ENCODE results near the gene NOTCH2. TPM values are rescaled to one million over a fixed set of nuclear protein-coding genes. Genes with fewer than 3 reads are reported as not detected.
"Not testable (repeated sequence)": the region's sequence is repeated elsewhere in the genome, so short reads cannot be mapped to it uniquely, and the experiment has no call there.

The NOTCH2 gene
- polyA plus RNA-seq, 1 donor (not counting 4 experiments of a cell fraction or from before 2014, with no cell fraction given) = 22.5 TPM

DNA sequence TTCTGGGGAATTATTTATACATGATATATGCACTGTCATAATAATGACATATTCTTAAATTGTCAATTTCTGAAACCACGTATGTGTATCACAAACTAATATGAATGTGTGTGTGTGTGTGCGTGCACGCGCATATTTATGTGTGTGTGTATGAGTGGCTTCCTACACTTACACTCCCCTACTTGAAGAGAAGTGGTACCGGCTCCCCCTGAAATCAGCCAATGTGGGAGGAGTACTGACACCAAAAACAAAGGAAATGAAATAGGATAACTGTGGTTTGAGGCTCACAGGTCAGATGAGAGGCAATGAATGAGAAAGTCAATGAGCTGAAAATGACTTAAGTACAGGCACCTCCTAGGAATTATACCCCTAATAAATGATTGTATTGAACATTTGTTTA lies 42.8 kb upstream of the NOTCH2 start:
- H3K9ac ChIP-seq (ENCODE audit: control insufficient read depth, extremely low read depth, insufficient read depth, low read length); H3K4me1 ChIP-seq (ENCODE audit: control insufficient read depth, extremely low read depth, insufficient read depth, low read length); dilution Hi-C loops (cut with MboI; ENCODE audit: extremely low pct_ligation_motif_present, low sequenced_read_pairs); H3K9me1 ChIP-seq (ENCODE audit: control insufficient read depth, extremely low read depth, insufficient read depth, low read length); H3K9me3 ChIP-seq (ENCODE audit: control insufficient read depth, low read depth, low read length); H3K4me2 ChIP-seq (ENCODE audit: control insufficient read depth, extremely low read depth, insufficient read depth, low read depth, low read length); H3K79me2 ChIP-seq (ENCODE audit: control insufficient read depth, insufficient read depth, low read length); FAIRE-seq; H3K4me3 ChIP-seq (ENCODE audit: control insufficient read depth in 2 of 3, extremely low read depth in 1 of 3, insufficient read depth in 2 of 3, low read depth in 1 of 3, low read length in 3 of 3); H3K27ac ChIP-seq (ENCODE audit: control insufficient read depth, insufficient read depth, low read length); H3K36me3 ChIP-seq (ENCODE audit: control insufficient read depth in 2 of 2, extremely low read depth in 1 of 2, insufficient read depth in 2 of 2, low read length in 2 of 2); H3K27me3 ChIP-seq (ENCODE audit: control insufficient read depth, extremely low read depth, insufficient read depth, low read length); H2AFZ ChIP-seq (ENCODE audit: control insufficient read depth, low read length); DNase-seq (ENCODE audit: low read depth, low spot score); H4K20me1 ChIP-seq (ENCODE audit: control insufficient read depth, extremely low read depth, insufficient read depth, low read length): not testable (repeated sequence)

- H3K36me3 ChIP-seq (ENCODE audit: control insufficient read depth in 2 of 2, extremely low read depth in 1 of 2, insufficient read depth in 2 of 2, low read length in 2 of 2); H3K27ac ChIP-seq (ENCODE audit: control insufficient read depth, insufficient read depth, low read length); dilution Hi-C loops (cut with MboI; ENCODE audit: extremely low pct_ligation_motif_present, low sequenced_read_pairs); H3K9me1 ChIP-seq (ENCODE audit: control insufficient read depth, extremely low read depth, insufficient read depth, low read length); H3K79me2 ChIP-seq (ENCODE audit: control insufficient read depth, insufficient read depth, low read length); FAIRE-seq; H3K4me2 ChIP-seq (ENCODE audit: control insufficient read depth, extremely low read depth, insufficient read depth, low read depth, low read length); H3K27me3 ChIP-seq (ENCODE audit: control insufficient read depth, extremely low read depth, insufficient read depth, low read length); H2AFZ ChIP-seq (ENCODE audit: control insufficient read depth, low read length); H3K9ac ChIP-seq (ENCODE audit: control insufficient read depth, extremely low read depth, insufficient read depth, low read length); H3K4me1 ChIP-seq (ENCODE audit: control insufficient read depth, extremely low read depth, insufficient read depth, low read length); H3K4me3 ChIP-seq (ENCODE audit: control insufficient read depth in 2 of 3, extremely low read depth in 1 of 3, insufficient read depth in 2 of 3, low read depth in 1 of 3, low read length in 3 of 3); H3K9me3 ChIP-seq (ENCODE audit: control insufficient read depth, low read depth, low read length); H4K20me1 ChIP-seq (ENCODE audit: control insufficient read depth, extremely low read depth, insufficient read depth, low read length); DNase-seq (ENCODE audit: low read depth, low spot score): not testable (repeated sequence)
Measured at GRCh38 chr1:120111771-120112170, 42.3 kb upstream of the NOTCH2 start.

DNA sequence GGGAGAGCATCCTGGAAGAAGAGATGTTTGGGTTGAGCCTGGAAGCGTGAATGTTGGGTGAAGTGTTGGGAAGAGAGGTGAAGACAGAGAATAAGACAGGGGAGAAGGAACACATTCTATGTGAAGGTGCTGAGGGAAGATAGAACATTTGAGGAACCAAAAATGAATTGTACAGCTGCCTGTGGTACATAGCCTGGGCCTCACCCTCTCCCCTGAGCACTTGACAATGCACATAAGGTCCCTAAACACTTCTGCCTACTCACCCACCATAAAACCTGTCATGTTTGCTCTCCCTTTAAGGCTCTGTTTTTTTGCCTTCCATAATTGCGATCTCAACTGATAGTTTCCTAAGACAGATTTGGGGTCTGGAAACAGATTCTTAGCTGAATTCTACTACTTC lies 41.5 kb upstream of the NOTCH2 start:
- H3K27me3 ChIP-seq (ENCODE audit: control insufficient read depth, extremely low read depth, insufficient read depth, low read length); H4K20me1 ChIP-seq (ENCODE audit: control insufficient read depth, extremely low read depth, insufficient read depth, low read length); H3K9me3 ChIP-seq (ENCODE audit: control insufficient read depth, low read depth, low read length); H3K9ac ChIP-seq (ENCODE audit: control insufficient read depth, extremely low read depth, insufficient read depth, low read length); FAIRE-seq; H3K4me1 ChIP-seq (ENCODE audit: control insufficient read depth, extremely low read depth, insufficient read depth, low read length); H3K36me3 ChIP-seq (ENCODE audit: control insufficient read depth in 2 of 2, extremely low read depth in 1 of 2, insufficient read depth in 2 of 2, low read length in 2 of 2); H3K9me1 ChIP-seq (ENCODE audit: control insufficient read depth, extremely low read depth, insufficient read depth, low read length); DNase-seq (ENCODE audit: low read depth, low spot score); H3K27ac ChIP-seq (ENCODE audit: control insufficient read depth, insufficient read depth, low read length); H2AFZ ChIP-seq (ENCODE audit: control insufficient read depth, low read length); H3K4me2 ChIP-seq (ENCODE audit: control insufficient read depth, extremely low read depth, insufficient read depth, low read depth, low read length); H3K4me3 ChIP-seq (ENCODE audit: control insufficient read depth in 2 of 3, extremely low read depth in 1 of 3, insufficient read depth in 2 of 3, low read depth in 1 of 3, low read length in 3 of 3); H3K79me2 ChIP-seq (ENCODE audit: control insufficient read depth, insufficient read depth, low read length); dilution Hi-C loops (cut with MboI; ENCODE audit: extremely low pct_ligation_motif_present, low sequenced_read_pairs): not testable (repeated sequence)

DNA sequence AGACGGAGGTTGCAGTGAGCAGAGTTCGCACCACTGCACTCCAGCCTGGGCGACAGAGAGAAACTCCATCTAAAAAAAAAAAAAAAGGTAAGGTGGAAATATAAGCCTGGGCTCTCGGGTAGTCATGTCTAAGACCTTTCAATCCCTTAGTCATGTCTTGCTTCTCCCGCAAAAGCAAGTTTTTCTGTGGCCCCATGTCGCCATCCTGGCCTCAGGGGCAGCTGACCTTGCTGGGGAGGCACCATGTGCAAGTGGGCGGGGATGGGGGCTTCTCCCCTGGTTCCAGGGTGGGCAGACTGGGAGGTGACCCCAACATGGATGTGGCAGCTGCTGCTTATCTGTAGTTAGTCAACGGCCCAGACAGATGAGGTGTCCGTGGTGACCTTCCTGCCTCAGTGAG lies 40.2 kb upstream of the NOTCH2 start:
- H2AFZ ChIP-seq (ENCODE audit: control insufficient read depth, low read length); FAIRE-seq; H3K9me3 ChIP-seq (ENCODE audit: control insufficient read depth, low read depth, low read length); H3K79me2 ChIP-seq (ENCODE audit: control insufficient read depth, insufficient read depth, low read length); H3K4me2 ChIP-seq (ENCODE audit: control insufficient read depth, extremely low read depth, insufficient read depth, low read depth, low read length); H3K27ac ChIP-seq (ENCODE audit: control insufficient read depth, insufficient read depth, low read length); H3K9ac ChIP-seq (ENCODE audit: control insufficient read depth, extremely low read depth, insufficient read depth, low read length); DNase-seq (ENCODE audit: low read depth, low spot score); H3K36me3 ChIP-seq (ENCODE audit: control insufficient read depth in 2 of 2, extremely low read depth in 1 of 2, insufficient read depth in 2 of 2, low read length in 2 of 2); H4K20me1 ChIP-seq (ENCODE audit: control insufficient read depth, extremely low read depth, insufficient read depth, low read length); H3K4me1 ChIP-seq (ENCODE audit: control insufficient read depth, extremely low read depth, insufficient read depth, low read length); H3K9me1 ChIP-seq (ENCODE audit: control insufficient read depth, extremely low read depth, insufficient read depth, low read length); H3K4me3 ChIP-seq (ENCODE audit: control insufficient read depth in 2 of 3, extremely low read depth in 1 of 3, insufficient read depth in 2 of 3, low read depth in 1 of 3, low read length in 3 of 3); H3K27me3 ChIP-seq (ENCODE audit: control insufficient read depth, extremely low read depth, insufficient read depth, low read length); dilution Hi-C loops (cut with MboI; ENCODE audit: extremely low pct_ligation_motif_present, low sequenced_read_pairs): not testable (repeated sequence)

GRCh38 chr1:120109180-120109579 lies 39.7 kb upstream of the NOTCH2 start:
- dilution Hi-C loops (cut with MboI; ENCODE audit: extremely low pct_ligation_motif_present, low sequenced_read_pairs); H2AFZ ChIP-seq (ENCODE audit: control insufficient read depth, low read length): not testable (repeated sequence)

More at GRCh38 chr1:120109180-120109579, 39.7 kb upstream of the NOTCH2 start:
- H3K36me3 ChIP-seq (ENCODE audit: control insufficient read depth in 2 of 2, extremely low read depth in 1 of 2, insufficient read depth in 2 of 2, low read length in 2 of 2); DNase-seq (ENCODE audit: low read depth, low spot score); H3K79me2 ChIP-seq (ENCODE audit: control insufficient read depth, insufficient read depth, low read length); H3K9me1 ChIP-seq (ENCODE audit: control insufficient read depth, extremely low read depth, insufficient read depth, low read length); H3K4me3 ChIP-seq (ENCODE audit: control insufficient read depth in 2 of 3, extremely low read depth in 1 of 3, insufficient read depth in 2 of 3, low read depth in 1 of 3, low read length in 3 of 3); FAIRE-seq; H3K4me2 ChIP-seq (ENCODE audit: control insufficient read depth, extremely low read depth, insufficient read depth, low read depth, low read length); H4K20me1 ChIP-seq (ENCODE audit: control insufficient read depth, extremely low read depth, insufficient read depth, low read length); H3K4me1 ChIP-seq (ENCODE audit: control insufficient read depth, extremely low read depth, insufficient read depth, low read length); H3K9me3 ChIP-seq (ENCODE audit: control insufficient read depth, low read depth, low read length); H3K27ac ChIP-seq (ENCODE audit: control insufficient read depth, insufficient read depth, low read length); H3K27me3 ChIP-seq (ENCODE audit: control insufficient read depth, extremely low read depth, insufficient read depth, low read length); H3K9ac ChIP-seq (ENCODE audit: control insufficient read depth, extremely low read depth, insufficient read depth, low read length): not testable (repeated sequence)
